CD4-positive, alpha-beta T cell treated with Interleukin-17A for 1 hour (primary cell): ENCODE results near the gene CTRB1.
"Not testable (repeated sequence)": the region's sequence is repeated elsewhere in the genome, so short reads cannot be mapped to it uniquely, and the experiment has no call there.

Source experiments
- DNase-seq: peaks from one replicate; pipeline ENCODE4 v3.0.0-alpha.2; 2020

Gene CTRB1

GRCh38 chr16:75204905-75205304 lies 13.9 kb upstream of the CTRB1 start:
- DNase-seq: not testable (repeated sequence)

DNA sequence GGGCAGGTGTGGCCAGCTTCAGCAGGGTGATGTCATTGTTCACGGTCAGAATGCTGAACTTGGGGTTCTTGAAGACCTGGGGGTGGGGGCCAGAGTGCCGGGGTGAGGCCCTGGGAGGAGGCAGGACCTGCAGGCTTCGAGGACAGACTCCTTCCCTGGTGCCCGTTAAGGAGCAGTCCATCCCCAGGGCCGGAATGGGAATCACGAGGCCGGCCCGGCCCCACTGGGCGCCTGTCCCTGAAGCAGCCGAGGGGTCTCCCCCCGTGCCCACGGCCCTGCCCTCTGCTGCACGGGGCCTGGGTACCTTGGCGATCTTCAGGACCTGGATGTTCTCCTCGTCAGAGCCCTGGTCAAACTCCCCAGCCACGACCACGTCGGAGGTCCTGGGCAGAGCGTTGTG lies 13.3 kb upstream of the CTRB1 start:
- not testable (repeated sequence) for DNase-seq

- DNase-seq: not testable (repeated sequence)
Observed at GRCh38 chr16:75205961-75206748, 12.6 kb upstream of the CTRB1 start.

DNA sequence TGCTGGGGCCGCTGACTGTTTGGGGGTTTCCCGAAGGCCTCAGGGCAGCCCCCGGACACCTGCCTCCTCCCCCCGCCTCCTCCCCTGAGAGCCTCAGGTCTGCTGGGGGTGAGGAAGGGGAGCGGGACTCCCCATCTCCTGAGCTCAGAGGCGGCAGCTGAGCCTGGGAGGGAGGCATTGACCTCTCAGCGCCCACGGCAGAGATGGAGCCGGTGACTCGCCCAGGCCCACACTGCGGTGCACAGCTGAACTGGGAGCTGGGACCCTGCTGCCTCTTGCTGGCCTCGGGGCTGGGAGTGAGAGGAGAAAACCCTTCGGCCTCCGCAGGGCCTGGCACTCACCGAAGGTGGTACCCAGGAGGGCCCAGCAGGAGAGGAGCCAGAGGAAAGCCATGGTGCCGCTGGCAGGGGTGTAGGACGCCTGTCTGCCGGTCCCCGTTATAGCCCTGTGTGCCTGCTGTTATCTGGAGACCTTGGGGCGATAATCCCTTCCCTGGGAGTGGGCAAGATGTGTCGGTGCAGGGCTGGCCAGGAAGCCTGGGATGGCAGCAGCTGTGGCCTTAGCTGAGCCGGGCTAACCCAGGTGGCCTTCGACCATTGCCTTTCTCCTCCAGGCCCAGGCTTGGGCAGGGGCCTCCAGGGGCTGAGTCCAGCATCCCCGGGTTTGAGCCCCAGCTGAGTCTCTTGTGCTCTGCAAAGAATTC lies 11.9 kb upstream of the CTRB1 start, which contains the start of gene CTRB2:
Gene CTRB2, minus strand, starts transcription at position 413 of the 703 bp plus-strand sequence. Its CDS starts 20 bp downstream, at position 393.
- no peak for DNase-seq

DNA sequence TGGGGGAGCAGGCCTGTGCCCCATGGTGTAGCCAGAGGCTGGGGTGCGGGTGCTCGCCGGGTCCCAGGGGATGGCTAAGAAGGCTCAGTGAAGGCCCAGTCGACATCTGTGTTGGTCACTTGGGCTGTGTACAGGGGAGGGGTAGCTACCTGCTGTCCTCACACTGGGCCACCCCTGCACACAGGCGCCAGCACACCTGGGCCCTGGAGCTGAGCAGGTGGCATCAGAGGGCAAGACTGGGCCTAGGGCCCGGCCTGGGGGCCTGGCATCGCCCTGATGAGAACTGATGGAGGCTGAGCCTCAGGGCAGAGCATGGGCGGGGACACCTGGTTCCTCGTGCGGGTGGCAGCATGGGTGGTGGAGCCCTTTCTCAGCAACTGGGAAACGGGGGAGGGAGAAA lies 11.0 kb upstream of the CTRB1 start:
- DNase-seq: no peak

- DNase-seq: no peak
Observed at GRCh38 chr16:75208242-75208825, 10.5 kb upstream of the CTRB1 start.

GRCh38 chr16:75208861-75209505 lies 9.8 kb upstream of the CTRB1 start:
- no peak for DNase-seq

- not testable (repeated sequence) for DNase-seq
Observed at GRCh38 chr16:75209514-75209913, 9.3 kb upstream of the CTRB1 start.

- no peak for DNase-seq
Observed at GRCh38 chr16:75209944-75210343, 8.8 kb upstream of the CTRB1 start.

- not testable (repeated sequence) for DNase-seq
Observed at GRCh38 chr16:75211286-75211685, 7.5 kb upstream of the CTRB1 start.

DNA sequence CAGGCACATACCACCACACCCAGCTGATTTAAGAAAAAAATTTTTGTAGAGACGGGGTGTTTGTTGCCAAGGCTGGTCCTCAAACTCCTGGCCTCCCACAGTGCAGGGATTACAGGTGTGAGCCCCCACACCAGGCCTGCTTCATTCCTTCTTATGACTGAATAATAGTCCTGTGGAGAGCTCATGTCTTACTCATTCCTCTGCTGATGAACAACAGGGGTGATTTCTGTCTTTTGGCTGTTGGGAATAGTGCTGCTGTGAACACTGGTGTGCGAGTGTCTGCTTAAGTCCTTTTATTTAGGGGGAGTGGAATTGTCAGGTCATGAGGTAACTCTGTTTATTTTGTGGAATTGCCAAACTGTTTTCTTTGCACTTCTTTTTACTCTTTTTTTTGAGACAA lies 2.7 kb upstream of the CTRB1 start:
- DNase-seq: no peak

GRCh38 chr16:75216576-75216975 lies 2.2 kb upstream of the CTRB1 start:
- no peak for DNase-seq

DNA sequence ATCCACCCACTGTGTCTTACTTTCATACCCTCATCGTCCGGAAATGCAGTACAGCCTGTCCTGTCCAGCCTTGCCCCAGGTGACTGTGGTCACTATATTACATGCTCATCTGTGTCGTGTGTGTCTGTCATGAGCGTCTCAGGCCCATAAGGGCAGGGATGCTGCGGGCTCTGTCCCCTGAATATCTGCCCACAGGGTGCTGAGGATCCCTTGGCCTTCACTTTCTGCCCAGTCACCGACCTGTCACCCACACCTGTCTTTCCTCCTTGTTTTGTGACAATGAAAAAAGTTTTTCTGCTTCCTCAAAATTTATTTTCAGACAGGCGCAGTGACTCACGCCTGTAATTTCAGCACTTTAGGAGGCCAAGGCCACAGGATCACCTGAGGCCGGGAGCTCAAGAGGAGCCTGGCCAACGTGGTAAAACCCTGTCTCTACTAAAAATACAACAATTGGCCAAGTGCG lies 1.4 kb upstream of the CTRB1 start:
- no peak for DNase-seq

DNA sequence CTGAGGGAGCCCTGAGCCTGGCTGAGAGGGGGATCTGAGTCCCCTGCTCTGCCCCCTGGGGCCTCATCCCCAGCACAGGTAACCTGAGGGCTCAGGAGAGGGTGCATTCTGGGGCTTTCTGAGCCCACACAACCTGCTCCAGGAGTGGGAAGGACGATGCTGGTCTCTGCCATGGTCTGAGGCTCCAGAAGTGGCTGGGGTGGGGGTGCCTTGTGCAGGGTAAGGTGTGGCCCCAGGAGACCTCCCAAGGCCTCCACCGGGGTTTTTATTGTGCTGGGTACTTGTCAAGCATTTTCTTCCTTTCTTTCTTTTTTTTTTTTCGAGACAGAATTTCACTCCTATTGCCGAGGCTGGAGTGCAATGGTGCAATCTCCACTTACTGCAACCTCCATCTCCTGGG lies 300 bp downstream of the CTRB1 start:
- DNase-seq: no peak

DNA sequence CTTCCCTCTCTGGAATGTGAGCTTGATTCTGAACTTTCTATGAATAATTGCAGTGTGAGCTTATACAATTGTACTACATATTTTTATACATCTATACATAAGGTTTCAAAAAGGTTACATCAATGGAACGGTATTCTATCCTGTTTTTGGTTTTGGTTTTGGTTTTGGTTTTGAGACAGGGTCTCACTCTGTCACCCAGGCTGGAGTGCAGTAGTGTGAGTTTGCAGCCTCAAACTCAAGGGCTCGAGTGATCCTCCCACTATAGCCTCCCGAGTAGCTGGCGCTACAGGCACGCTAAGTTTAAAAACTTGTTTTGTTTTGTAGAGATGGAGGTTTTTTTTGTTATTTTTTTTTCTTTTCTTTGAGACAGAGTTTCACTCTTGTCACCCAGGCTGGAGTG lies 1.1 kb downstream of the CTRB1 start:
- DNase-seq: peak; percentile 36

DNA sequence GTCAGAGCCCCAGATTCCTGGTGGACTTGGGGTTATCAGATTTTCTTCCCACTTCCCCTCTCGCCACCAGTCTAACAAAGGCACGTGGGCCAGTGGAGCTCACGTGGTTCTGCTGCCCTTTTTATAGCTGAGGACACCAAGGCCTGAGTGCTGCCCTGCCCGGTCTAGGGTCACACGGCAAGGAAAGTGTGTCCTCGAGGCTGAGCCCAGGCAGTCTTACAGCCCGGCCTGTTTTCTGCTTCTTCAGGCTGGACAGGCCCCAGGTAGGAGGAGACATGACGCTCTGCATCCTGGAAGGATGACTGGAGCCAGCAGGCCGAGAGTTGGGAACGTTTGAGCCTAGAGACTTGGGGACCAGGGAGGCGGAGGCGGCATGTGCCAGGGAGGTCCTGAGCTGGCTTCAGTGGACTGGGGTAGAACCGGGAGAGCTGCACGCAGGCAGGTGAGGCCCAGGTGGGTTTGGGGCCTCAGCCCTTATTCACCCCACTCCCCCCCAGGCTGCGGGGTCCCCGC lies 3.5 kb downstream of the CTRB1 start:
- DNase-seq: no peak

DNA sequence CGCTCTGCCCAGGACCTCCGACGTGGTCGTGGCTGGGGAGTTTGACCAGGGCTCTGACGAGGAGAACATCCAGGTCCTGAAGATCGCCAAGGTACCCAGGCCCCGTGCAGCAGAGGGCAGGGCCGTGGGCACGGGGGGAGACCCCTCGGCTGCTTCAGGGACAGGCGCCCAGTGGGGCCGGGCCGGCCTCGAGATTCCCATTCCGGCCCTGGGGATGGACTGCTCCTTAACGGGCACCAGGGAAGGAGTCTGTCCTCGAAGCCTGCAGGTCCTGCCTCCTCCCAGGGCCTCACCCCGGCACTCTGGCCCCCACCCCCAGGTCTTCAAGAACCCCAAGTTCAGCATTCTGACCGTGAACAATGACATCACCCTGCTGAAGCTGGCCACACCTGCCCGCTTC lies 4.3 kb downstream of the CTRB1 start:
- DNase-seq: not testable (repeated sequence)

DNA sequence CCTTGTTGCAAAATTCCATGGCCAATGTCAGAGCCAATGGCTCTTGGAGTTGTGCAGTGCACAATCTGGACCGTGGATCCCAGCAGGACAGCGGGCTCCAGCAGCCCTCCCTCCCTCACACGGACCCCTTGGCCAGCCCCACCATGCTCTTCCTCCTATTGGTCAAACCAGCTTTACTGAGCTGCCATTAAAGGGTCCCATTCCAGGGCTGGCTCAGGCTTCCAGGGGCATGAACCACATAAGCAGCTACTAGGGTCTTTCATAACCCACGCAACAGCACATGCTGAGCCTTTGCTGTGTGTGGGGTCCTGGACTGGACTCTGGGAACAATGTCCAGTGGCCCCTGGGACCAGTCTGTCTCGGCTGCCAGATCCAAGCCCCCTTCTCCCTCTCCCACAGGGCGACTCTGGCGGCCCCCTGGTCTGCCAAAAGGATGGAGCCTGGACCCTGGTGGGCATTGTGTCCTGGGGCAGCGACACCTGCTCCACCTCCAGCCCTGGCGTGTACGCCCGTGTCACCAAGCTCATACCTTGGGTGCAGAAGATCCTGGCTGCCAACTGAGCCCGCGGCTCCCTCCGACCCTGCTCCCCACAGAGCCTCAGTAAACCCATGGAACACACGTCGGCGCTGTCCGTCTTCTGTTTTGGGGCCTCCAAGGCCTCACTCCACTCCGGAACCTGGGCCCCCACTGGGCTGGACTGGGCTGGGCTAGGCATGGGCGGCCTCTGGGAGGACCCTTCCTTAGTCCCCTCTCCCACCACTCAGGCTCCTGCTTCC lies 5.7 kb downstream of the CTRB1 start:
- no peak for DNase-seq

- DNase-seq: no peak
Observed at GRCh38 chr16:75225092-75225491, 6.3 kb downstream of the CTRB1 start.

DNA sequence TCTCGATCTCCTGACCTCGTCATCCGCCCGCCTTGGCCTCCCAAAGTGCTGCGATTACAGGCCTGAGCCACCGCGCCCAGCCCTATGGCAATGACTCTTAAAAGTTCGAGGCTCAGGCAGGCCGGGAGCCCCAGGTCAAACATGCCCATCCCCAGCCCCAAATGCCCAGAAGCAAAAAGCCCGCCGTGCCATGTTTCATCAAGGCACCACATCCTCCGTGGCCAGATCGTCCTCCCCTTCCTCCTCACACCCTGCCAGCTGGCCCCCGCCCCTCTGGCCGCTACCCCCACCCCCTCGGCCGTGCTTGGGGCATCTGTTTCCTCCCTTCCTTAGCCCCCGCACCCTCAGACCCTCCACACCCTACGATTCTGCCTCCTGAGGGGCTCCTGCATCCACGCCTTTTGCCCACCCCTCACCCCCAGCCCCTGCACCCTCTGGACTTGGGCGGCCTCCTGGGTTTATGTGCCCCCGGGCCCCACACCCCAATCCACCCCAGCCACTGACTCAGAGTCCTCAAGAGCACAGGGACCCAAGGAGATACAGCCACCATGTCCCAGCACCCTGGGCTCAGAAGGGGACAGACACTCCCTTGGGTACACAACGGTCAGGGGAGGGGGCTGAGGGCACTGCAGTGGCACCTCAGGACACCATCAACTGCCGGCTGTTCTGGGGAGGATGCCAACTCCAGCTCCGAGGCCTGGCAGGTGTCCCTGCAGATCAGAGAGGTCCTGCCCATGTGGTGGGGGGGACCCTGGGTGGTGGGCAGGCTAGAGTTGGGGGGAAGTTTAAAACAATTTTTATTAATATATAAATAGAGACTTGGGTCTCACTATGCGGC lies 7.1 kb downstream of the CTRB1 start:
- DNase-seq: no peak
